AG04449 (cell line): ENCODE measurements around the gene ANO1.

ENCODE experiments used
- CTCF ChIA-PET: fragments of 350-600 bp; formaldehyde crosslinking; extraction: SDS; loops from one replicate; lab custom pipeline; 2021; ENCODE audit warnings: antibody characterized with exemption; lab: Yijun Ruan, JAX
- POLR2A ChIA-PET: fragments of 400-600, 350-600 bp; formaldehyde crosslinking; extraction: SDS; loops from one replicate; lab custom pipeline; 2020; ENCODE audit warnings: antibody characterized with exemption, inconsistent platforms; lab: Yijun Ruan, JAX
- DNase-seq: peaks from one replicate; pipeline ENCODE4 v3.0.0-alpha.2; 2010; ENCODE audit warnings: low read depth, low spot score
- H3K4me3 ChIP-seq: 2 replicates; pipeline ENCODE4 v1.5.1; 2011; ENCODE audit warnings: low read depth, mild to moderate bottlenecking, control low read depth, low read length
- CTCF ChIP-seq: IDR thresholded peaks from one replicate; pipeline ENCODE4 v1.5.1; 2011; ENCODE audit warnings: mild to moderate bottlenecking, moderate library complexity, low read length, control low read depth, inconsistent platforms; ENCODE audit not compliant: insufficient read depth; ENCODE audit errors: missing control alignments

The ANO1 gene

GRCh38 chr11:70153133-70153727, 75.1 kb downstream of the ANO1 start:
- ChIA-PET POLR2A (no interaction called here), CTCF (interaction anchor here (1.1 kb wide), 1 partner anchor 243 kb away, joined by 3 read pairs; no protein-coding TSS in a partner anchor)
- TF ChIP-seq CTCF: no peak
- no peak for DNase-seq
- H3K4me3 ChIP-seq: no peak overlapping the region

- POLR2A ChIA-PET: no interaction called here
- H3K4me3 ChIP-seq: no peak overlapping the region
- DNase-seq: no peak
- CTCF ChIA-PET: no interaction called here
- no peak for TF ChIP-seq CTCF
These were observed 77.3 kb downstream of the ANO1 start for GRCh38 chr11:70155386-70155785.

GRCh38 chr11:70156291-70157037, 78.3 kb downstream of the ANO1 start:
- POLR2A ChIA-PET: interaction anchor here (0.5 kb wide), 1 partner anchor 216 kb away, joined by 3 read pairs; no protein-coding TSS in a partner anchor
- no peak for TF ChIP-seq CTCF
- CTCF ChIA-PET: interaction anchor here (2.9 kb wide), 1 partner anchor 8 kb away, joined by 7 read pairs; no protein-coding TSS in a partner anchor
- DNase-seq: no peak
- H3K4me3 ChIP-seq: no peak overlapping the region

GRCh38 chr11:70158201-70158600, 80.1 kb downstream of the ANO1 start:
- no peak for DNase-seq
- CTCF ChIA-PET: interaction anchor here (1.1 to 2.9 kb wide), 3 partner anchors 10 to 239 kb away, joined by 3 to 7 read pairs (median 4); no protein-coding TSS in a partner anchor
- POLR2A ChIA-PET: no interaction called here

GRCh38 chr11:70158757-70159389, 80.8 kb downstream of the ANO1 start:
- no peak for DNase-seq
- H3K4me3 ChIP-seq: no peak overlapping the region
- no peak for TF ChIP-seq CTCF
- CTCF ChIA-PET: interaction anchor here (1.1 to 2.9 kb wide), 3 partner anchors 11 to 240 kb away, joined by 3 to 7 read pairs (median 4); no protein-coding TSS in a partner anchor
- POLR2A ChIA-PET: no interaction called here

More at GRCh38 chr11:70158201-70158600, 80.1 kb downstream of the ANO1 start:
- TF ChIP-seq CTCF: peak; percentile 47
- H3K4me3 ChIP-seq: no peak overlapping the region
